KMS-11 (cell line): ENCODE data around the gene DRAP1.

Experiments used
- H2AFZ ChIP-seq: fragments of 200-600 bp; sonication (generic); 2 replicates; pipeline ENCODE4 v1.6.1; 2016; ENCODE audit warnings: antibody characterized with exemption, mixed run types, low read depth
- H3K27ac ChIP-seq: fragments of 200-600 bp; sonication (generic); 2 replicates; pipeline ENCODE4 v1.6.1; 2016; ENCODE audit warnings: mild to moderate bottlenecking, mixed run types
- H3K27me3 ChIP-seq: fragments of 200-600 bp; sonication (generic); 2 replicates; pipeline ENCODE4 v1.6.1; 2017; ENCODE audit warnings: mild to moderate bottlenecking, low read depth, mixed run types, moderate library complexity; ENCODE audit not compliant: insufficient read depth
- H3K36me3 ChIP-seq: fragments of 200-600 bp; sonication (generic); 2 replicates; pipeline ENCODE4 v1.6.1; 2017; ENCODE audit warnings: mild to moderate bottlenecking, mixed run types; ENCODE audit not compliant: insufficient read depth
- H3K4me1 ChIP-seq: fragments of 200-600 bp; sonication (generic); 2 replicates; pipeline ENCODE4 v1.6.1; 2016; ENCODE audit warnings: mild to moderate bottlenecking, low read depth, mixed run types; ENCODE audit not compliant: poor library complexity, severe bottlenecking
- H3K4me2 ChIP-seq: fragments of 200-600 bp; sonication (generic); 2 replicates; pipeline ENCODE4 v1.7.0; 2016; ENCODE audit warnings: mild to moderate bottlenecking, mixed run types
- H3K4me3 ChIP-seq: fragments of 200-600 bp; sonication (generic); IDR thresholded peaks from 2 replicates; pipeline ENCODE4 v1.6.1; 2017; ENCODE audit warnings: low read depth, low read length, mixed read lengths; ENCODE audit not compliant: insufficient read depth
- H3K79me2 ChIP-seq: fragments of 200-600 bp; sonication (generic); 2 replicates; pipeline ENCODE4 v1.6.1; 2016; ENCODE audit warnings: low read depth, mixed run types; ENCODE audit not compliant: insufficient read depth
- H3K9ac ChIP-seq: fragments of 200-600 bp; sonication (generic); 2 replicates; pipeline ENCODE4 v1.6.1; 2016; ENCODE audit warnings: mild to moderate bottlenecking, mixed run types
- H4K20me1 ChIP-seq: fragments of 200-600 bp; sonication (generic); 2 replicates; pipeline ENCODE4 v1.6.1; 2016; ENCODE audit warnings: mild to moderate bottlenecking, mixed run types; ENCODE audit not compliant: insufficient read depth
- TF ChIP-seq, protein P1 (sequence below): fragments of 200-600 bp; sonication (generic); conservative IDR thresholded peaks from 2 replicates; pipeline ENCODE4 v1.6.1; 2017; ENCODE audit warnings: low read depth, mild to moderate bottlenecking, antibody characterized with exemption, low read length, moderate library complexity, mixed read lengths

The DRAP1 gene

GRCh38 chr11:65916391-65916790 is 2.8 kb upstream of the DRAP1 start:
- H3K79me2 ChIP-seq = peaks cover 13% of the 10 kb centered on the region; the same call in 1 of the 2 replicates
- no peak overlapping the region for H3K9ac ChIP-seq
- H3K4me1 ChIP-seq = peaks cover 35% of the 10 kb centered on the region
- H3K27me3 ChIP-seq = no peaks in the 10 kb centered on the region
- no peaks in the 10 kb centered on the region for H3K36me3 ChIP-seq
- no peak overlapping the region for H2AFZ ChIP-seq
- H3K27ac ChIP-seq = no peak overlapping the region
- TF ChIP-seq, protein P1, sequence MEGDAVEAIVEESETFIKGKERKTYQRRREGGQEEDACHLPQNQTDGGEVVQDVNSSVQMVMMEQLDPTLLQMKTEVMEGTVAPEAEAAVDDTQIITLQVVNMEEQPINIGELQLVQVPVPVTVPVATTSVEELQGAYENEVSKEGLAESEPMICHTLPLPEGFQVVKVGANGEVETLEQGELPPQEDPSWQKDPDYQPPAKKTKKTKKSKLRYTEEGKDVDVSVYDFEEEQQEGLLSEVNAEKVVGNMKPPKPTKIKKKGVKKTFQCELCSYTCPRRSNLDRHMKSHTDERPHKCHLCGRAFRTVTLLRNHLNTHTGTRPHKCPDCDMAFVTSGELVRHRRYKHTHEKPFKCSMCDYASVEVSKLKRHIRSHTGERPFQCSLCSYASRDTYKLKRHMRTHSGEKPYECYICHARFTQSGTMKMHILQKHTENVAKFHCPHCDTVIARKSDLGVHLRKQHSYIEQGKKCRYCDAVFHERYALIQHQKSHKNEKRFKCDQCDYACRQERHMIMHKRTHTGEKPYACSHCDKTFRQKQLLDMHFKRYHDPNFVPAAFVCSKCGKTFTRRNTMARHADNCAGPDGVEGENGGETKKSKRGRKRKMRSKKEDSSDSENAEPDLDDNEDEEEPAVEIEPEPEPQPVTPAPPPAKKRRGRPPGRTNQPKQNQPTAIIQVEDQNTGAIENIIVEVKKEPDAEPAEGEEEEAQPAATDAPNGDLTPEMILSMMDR = no peak
- no peak overlapping the region for H3K4me3 ChIP-seq
- H3K4me2 ChIP-seq = no peak overlapping the region
- no peaks in the 10 kb centered on the region for H4K20me1 ChIP-seq

DNA sequence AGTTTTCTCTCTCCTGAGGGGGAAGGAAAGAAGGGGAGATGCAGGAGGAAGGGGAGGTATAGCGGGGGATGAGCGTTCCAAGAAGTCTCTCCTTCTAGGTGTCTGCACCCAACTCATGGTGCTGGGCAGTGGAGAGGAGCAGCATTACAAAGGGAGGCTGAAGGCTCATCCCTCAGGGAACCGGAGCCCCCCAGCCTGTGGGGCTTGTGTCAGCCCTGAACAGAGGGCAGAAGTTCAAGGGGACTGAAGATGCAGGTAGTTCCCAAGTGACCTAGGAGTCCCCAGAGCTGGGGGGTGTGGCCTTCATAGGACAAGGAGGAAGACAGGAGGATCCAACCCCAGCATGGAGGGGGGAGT is 2.2 kb upstream of the DRAP1 start:
- no peak overlapping the region for H3K9ac ChIP-seq
- H3K27me3 ChIP-seq = no peaks in the 10 kb centered on the region
- H3K4me1 ChIP-seq = peaks cover 29% of the 10 kb centered on the region
- no peaks in the 10 kb centered on the region for H3K36me3 ChIP-seq
- no peaks in the 10 kb centered on the region for H4K20me1 ChIP-seq
- 0 out of 2 replicates have a peak overlapping the region, but pooled peaks have one; percentile 8 for H3K4me2 ChIP-seq
- no peak overlapping the region for H2AFZ ChIP-seq
- TF ChIP-seq, protein P1 = no peak
- no peak overlapping the region for H3K4me3 ChIP-seq
- no peak overlapping the region for H3K27ac ChIP-seq
- H3K79me2 ChIP-seq = peaks cover 13% of the 10 kb centered on the region; the same call in 1 of the 2 replicates

- Histone ChIP-seq H3K27ac (no peak overlapping the region), H3K9ac (peak overlapping the region; percentile 82; the same call in 1 of the 2 replicates), H3K4me1 (peaks cover 27% of the 10 kb centered on the region)
These were observed 1.6 kb upstream of the DRAP1 start for GRCh38 chr11:65917434-65918210.

GRCh38 chr11:65918211-65919140 is 750 bp upstream of the DRAP1 start, which contains the start of gene C11orf68:
Gene C11orf68, minus strand, starts transcription at chr11:65919062. Its CDS starts 31 bp downstream, at chr11:65919031.
- H2AFZ ChIP-seq = peak within 1 kb of the TSS; percentile 64
- H3K27ac ChIP-seq = peak within 1 kb of the TSS; percentile 56
- H3K4me3 ChIP-seq = no peak within 1 kb of the TSS
- H3K27me3 ChIP-seq = no peaks in the 10 kb centered on the region
- H4K20me1 ChIP-seq = no peaks in the 10 kb centered on the region
- H3K4me2 ChIP-seq = peak within 1 kb of the TSS; percentile 96
- no peaks in the 10 kb centered on the region for H3K36me3 ChIP-seq
- TF ChIP-seq, protein P1 = no peak
- H3K4me1 ChIP-seq = peaks cover 18% of the 10 kb centered on the region
- peak within 1 kb of the TSS; percentile 82 for H3K9ac ChIP-seq
- peaks cover 13% of the 10 kb centered on the region; the same call in 1 of the 2 replicates for H3K79me2 ChIP-seq

More at GRCh38 chr11:65917434-65918210, 1.6 kb upstream of the DRAP1 start:
- peaks cover 13% of the 10 kb centered on the region; the same call in 1 of the 2 replicates for H3K79me2 ChIP-seq
- no peak overlapping the region for H3K4me3 ChIP-seq
- H3K36me3 ChIP-seq = no peaks in the 10 kb centered on the region
- H4K20me1 ChIP-seq = no peaks in the 10 kb centered on the region
- H3K4me2 ChIP-seq = peak overlapping the region; percentile 85
- no peak overlapping the region for H2AFZ ChIP-seq
- H3K27me3 ChIP-seq = no peaks in the 10 kb centered on the region
- TF ChIP-seq, protein P1 = no peak
